Activated naive CD4-positive, alpha-beta T cell treated with anti-CD3 and anti-CD28 coated beads, Interleukin-2, amount 10 ng/mL, durations not matched to agents 7 days and 5 days (primary cell): ENCODE results near the gene ELK3.

Source experiments
- CTCF ChIA-PET: fragments of 350-600 bp; sonication (Branson Sonifier 250); formaldehyde crosslinking; loops from one replicate; lab custom pipeline; 2021; ENCODE audit warnings: antibody characterized with exemption; lab: Charles Lee
- DNase-seq: peaks from one replicate; pipeline ENCODE4 v3.0.0-alpha.2; 2020
- H3K27ac Mint-ChIP-seq: one replicate; pipeline ENCODE4 v1.8.0; 2021; ENCODE audit warnings: mild to moderate bottlenecking, moderate library complexity, mixed read lengths
- H3K27me3 Mint-ChIP-seq: one replicate; pipeline ENCODE4 v1.8.0; 2021; ENCODE audit warnings: mild to moderate bottlenecking, mixed read lengths
- H3K36me3 Mint-ChIP-seq: one replicate; pipeline ENCODE4 v1.8.0; 2021; ENCODE audit warnings: mixed read lengths
- H3K4me1 Mint-ChIP-seq: one replicate; pipeline ENCODE4 v1.8.0; 2021; ENCODE audit warnings: mixed read lengths
- H3K4me3 Mint-ChIP-seq: one replicate; pipeline ENCODE4 v1.8.0; 2021; ENCODE audit warnings: mild to moderate bottlenecking, moderate library complexity, mixed read lengths
- H3K9me3 Mint-ChIP-seq: one replicate; pipeline ENCODE4 v1.8.0; 2021; ENCODE audit warnings: mixed read lengths

The ELK3 gene

DNA sequence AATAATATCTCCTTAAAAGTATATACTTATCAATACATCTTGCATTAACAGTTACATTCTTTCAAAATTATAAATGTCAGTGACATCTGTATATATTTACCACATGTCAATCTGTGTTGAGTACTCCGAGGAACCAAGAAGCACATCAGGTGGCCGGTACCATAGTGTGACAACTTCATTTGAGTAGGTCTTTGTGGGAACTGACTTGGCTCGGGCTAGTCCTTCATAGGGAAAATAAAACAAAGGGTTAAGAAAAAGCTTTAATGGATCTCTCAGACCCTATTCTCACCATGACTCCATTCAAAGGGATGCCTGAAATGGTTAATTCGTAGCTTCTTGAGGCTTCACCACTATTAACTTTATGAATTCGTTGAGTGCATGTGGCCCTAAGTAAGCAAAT lies 94.9 kb downstream of the ELK3 start:
- no peaks in the 10 kb centered on the region for H3K9me3 Mint-ChIP-seq
- H3K4me3 Mint-ChIP-seq, result no peak overlapping the region
- no peaks in the 10 kb centered on the region for H3K27me3 Mint-ChIP-seq
- H3K27ac Mint-ChIP-seq, result no peak overlapping the region
- H3K4me1 Mint-ChIP-seq, result peaks cover 16% of the 10 kb centered on the region
- CTCF ChIA-PET, result no interaction called here
- peaks cover 59% of the 10 kb centered on the region for H3K36me3 Mint-ChIP-seq
- no peak for DNase-seq

DNA sequence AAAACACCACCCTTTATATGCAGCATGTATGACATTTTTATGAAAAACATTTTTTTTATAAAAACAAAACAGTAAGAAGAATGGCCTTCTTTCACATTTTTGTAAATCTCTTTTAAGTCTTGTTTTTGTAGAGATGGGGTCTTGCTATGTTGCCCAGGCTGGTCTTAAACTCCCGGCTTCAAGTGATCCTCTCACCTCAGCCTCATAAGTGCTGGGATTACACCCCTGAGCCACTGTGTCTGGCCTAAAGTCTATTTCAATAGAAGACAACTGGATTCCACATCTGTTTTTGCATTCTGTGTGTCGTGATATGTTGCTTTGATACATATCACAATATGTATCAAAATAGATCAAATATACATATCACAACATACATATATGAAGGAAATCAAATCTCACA lies 98.9 kb downstream of the ELK3 start:
- H3K4me1 Mint-ChIP-seq, result peaks cover 18% of the 10 kb centered on the region
- H3K27me3 Mint-ChIP-seq, result no peaks in the 10 kb centered on the region
- H3K4me3 Mint-ChIP-seq, result no peak overlapping the region
- CTCF ChIA-PET, result no interaction called here
- no peaks in the 10 kb centered on the region for H3K9me3 Mint-ChIP-seq
- no peak for DNase-seq
- no peak overlapping the region for H3K27ac Mint-ChIP-seq
- H3K36me3 Mint-ChIP-seq, result peaks cover 47% of the 10 kb centered on the region

DNA sequence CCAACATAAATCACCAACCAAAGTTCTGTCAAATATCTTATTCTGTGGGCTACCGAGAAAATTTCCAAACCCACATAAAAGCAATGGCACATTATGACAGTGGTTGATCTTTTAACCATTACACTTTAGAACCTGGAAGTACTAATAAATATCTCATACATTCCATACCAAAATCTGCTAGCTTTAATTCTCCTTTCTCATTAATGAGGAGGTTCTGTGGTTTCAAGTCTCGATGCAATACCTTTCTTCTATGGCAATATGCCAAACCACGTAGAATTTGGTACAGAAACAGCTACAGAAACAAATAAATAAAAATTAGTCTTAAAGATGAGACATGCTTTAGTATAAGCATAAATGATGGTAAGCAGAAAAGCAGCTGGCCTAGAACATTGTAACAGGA lies 100.7 kb downstream of the ELK3 start:
- H3K27ac Mint-ChIP-seq, result no peak overlapping the region
- H3K9me3 Mint-ChIP-seq, result no peaks in the 10 kb centered on the region
- no peak for DNase-seq
- CTCF ChIA-PET, result interaction anchor here (1.2 kb wide), 1 partner anchor 222 kb away, joined by 3 read pairs; no protein-coding TSS in a partner anchor
- H3K4me1 Mint-ChIP-seq, result peaks cover 12% of the 10 kb centered on the region
- H3K36me3 Mint-ChIP-seq, result peaks cover 45% of the 10 kb centered on the region
- H3K4me3 Mint-ChIP-seq, result no peak overlapping the region
- H3K27me3 Mint-ChIP-seq, result no peaks in the 10 kb centered on the region

GRCh38 chr12:96295532-96296160 lies 101.5 kb downstream of the ELK3 start:
- Mint-ChIP-seq H3K9me3 (no peaks in the 10 kb centered on the region), H3K4me3 (no peak overlapping the region), H3K36me3 (peaks cover 46% of the 10 kb centered on the region), H3K27me3 (no peaks in the 10 kb centered on the region), H3K4me1 (peaks cover 12% of the 10 kb centered on the region), H3K27ac (no peak overlapping the region)
- no peak for DNase-seq
- CTCF ChIA-PET, result interaction anchor here (1.2 kb wide), 1 partner anchor 221 kb away, joined by 3 read pairs; no protein-coding TSS in a partner anchor

GRCh38 chr12:96297504-96297903 lies 103.3 kb downstream of the ELK3 start:
- H3K27ac Mint-ChIP-seq, result no peak overlapping the region
- no peak for DNase-seq
- CTCF ChIA-PET, result no interaction called here
- no peaks in the 10 kb centered on the region for H3K27me3 Mint-ChIP-seq
- peaks cover 15% of the 10 kb centered on the region for H3K4me1 Mint-ChIP-seq
- H3K9me3 Mint-ChIP-seq, result no peaks in the 10 kb centered on the region
- H3K36me3 Mint-ChIP-seq, result peaks cover 42% of the 10 kb centered on the region
- H3K4me3 Mint-ChIP-seq, result no peak overlapping the region

GRCh38 chr12:96300064-96300463 lies 105.9 kb downstream of the ELK3 start:
- Mint-ChIP-seq H3K27ac (no peak overlapping the region), H3K4me3 (no peak overlapping the region), H3K27me3 (no peaks in the 10 kb centered on the region), H3K9me3 (no peaks in the 10 kb centered on the region), H3K36me3 (peaks cover 33% of the 10 kb centered on the region), H3K4me1 (peaks cover 9% of the 10 kb centered on the region)
- no peak for DNase-seq
- CTCF ChIA-PET, result no interaction called here

DNA sequence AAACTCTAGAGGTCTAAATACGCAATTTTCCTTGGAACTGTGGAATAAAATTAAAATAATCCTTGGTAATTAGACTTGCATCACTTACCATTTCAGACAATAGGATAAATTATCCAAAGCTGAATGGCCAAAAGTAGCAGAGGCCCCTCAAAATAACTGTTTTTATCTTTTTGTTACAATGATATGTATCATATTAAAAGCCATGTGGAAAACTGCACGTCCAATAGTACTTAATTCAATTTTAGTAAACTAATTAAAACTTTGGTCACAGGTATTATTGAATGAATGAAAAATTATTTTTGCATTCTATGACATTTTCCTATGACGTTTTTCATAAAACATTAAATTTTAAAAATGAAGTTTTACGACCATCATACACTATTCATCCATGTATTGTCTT lies 107.6 kb downstream of the ELK3 start:
- peaks cover 10% of the 10 kb centered on the region for H3K4me1 Mint-ChIP-seq
- no peak overlapping the region for H3K27ac Mint-ChIP-seq
- peaks cover 37% of the 10 kb centered on the region for H3K36me3 Mint-ChIP-seq
- DNase-seq, result no peak
- no peak overlapping the region for H3K4me3 Mint-ChIP-seq
- no peaks in the 10 kb centered on the region for H3K27me3 Mint-ChIP-seq
- no peaks in the 10 kb centered on the region for H3K9me3 Mint-ChIP-seq
- CTCF ChIA-PET, result no interaction called here

- H3K4me1 Mint-ChIP-seq, result peaks cover 15% of the 10 kb centered on the region
- H3K9me3 Mint-ChIP-seq, result no peaks in the 10 kb centered on the region
- CTCF ChIA-PET, result no interaction called here
- no peak for DNase-seq
- H3K4me3 Mint-ChIP-seq, result no peak overlapping the region
- H3K27me3 Mint-ChIP-seq, result no peaks in the 10 kb centered on the region
- no peak overlapping the region for H3K27ac Mint-ChIP-seq
- peaks cover 34% of the 10 kb centered on the region for H3K36me3 Mint-ChIP-seq
Observed at GRCh38 chr12:96302687-96303310, 108.6 kb downstream of the ELK3 start.

DNA sequence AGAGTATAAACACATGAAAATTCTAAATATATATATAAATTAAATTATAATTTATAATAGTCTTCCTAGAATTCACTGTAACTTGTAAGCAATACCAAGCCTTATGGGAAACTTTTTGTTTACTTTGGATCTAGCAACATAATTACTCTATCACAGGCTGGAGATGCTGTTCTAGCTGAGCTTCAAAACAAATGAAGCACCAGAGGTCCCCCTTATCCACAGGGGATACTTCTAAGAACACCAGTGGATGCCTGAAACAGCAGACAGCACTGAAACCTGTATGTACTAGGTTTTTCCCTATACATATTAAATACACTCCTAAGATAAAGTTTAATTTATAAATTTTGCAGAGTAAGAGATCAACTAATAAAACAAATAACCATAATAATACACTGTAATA lies 109.5 kb downstream of the ELK3 start:
- Mint-ChIP-seq H3K27me3 (no peaks in the 10 kb centered on the region), H3K4me3 (no peak overlapping the region), H3K4me1 (peaks cover 15% of the 10 kb centered on the region), H3K27ac (no peak overlapping the region), H3K36me3 (peaks cover 33% of the 10 kb centered on the region), H3K9me3 (no peaks in the 10 kb centered on the region)
- CTCF ChIA-PET, result no interaction called here
- no peak for DNase-seq

DNA sequence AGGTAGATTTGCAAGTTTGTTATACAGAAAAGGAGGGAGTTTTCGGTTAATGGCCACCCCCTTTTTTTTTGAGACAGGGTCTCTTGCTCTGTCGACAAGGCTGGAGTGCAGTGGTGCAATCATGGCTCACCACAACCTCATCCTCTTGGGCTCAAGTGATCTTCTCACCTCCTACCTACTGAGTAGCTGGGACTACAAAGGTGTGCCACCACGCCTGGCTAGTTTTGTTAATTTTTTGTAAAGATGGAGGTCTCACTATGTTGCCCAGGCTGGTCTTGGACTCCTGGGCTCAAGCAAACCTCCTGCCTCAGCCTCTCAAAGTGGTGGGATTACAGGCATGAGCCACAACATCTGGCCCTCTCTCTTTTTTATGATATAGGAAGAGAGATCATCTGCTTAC lies 111.5 kb downstream of the ELK3 start:
- Mint-ChIP-seq H3K27ac (no peak overlapping the region), H3K4me3 (no peak overlapping the region), H3K9me3 (no peaks in the 10 kb centered on the region), H3K36me3 (peaks cover 28% of the 10 kb centered on the region), H3K4me1 (peaks cover 15% of the 10 kb centered on the region), H3K27me3 (no peaks in the 10 kb centered on the region)
- no peak for DNase-seq
- CTCF ChIA-PET, result no interaction called here

DNA sequence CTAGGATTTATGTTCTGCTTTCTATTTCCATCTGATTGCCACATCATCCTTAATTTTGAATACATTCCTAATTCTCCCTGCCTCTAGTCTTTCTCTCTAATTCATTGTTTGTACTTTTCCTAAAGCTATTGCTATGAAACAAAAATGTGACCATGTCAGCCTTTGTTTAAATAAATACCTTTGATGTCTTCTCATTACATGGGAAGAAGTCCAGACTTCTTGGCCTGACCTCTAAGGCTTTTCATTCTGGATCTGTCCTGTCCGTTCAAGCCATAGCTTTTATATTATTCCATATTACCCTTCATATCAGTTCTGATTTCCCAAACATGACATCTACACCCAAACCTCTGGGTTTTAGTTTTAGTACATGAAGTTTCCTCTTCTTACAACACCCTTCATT lies 114.7 kb downstream of the ELK3 start:
- Mint-ChIP-seq H3K9me3 (no peaks in the 10 kb centered on the region), H3K4me1 (peaks cover 12% of the 10 kb centered on the region), H3K27me3 (no peaks in the 10 kb centered on the region), H3K36me3 (peaks cover 26% of the 10 kb centered on the region), H3K27ac (no peak overlapping the region), H3K4me3 (no peak overlapping the region)
- CTCF ChIA-PET, result interaction anchor here (1.1 kb wide), 1 partner anchor 90 kb away, joined by 3 read pairs; no protein-coding TSS in a partner anchor
- DNase-seq, result no peak

- Mint-ChIP-seq H3K4me3 (no peak overlapping the region), H3K36me3 (peaks cover 27% of the 10 kb centered on the region), H3K27me3 (no peaks in the 10 kb centered on the region), H3K4me1 (peaks cover 16% of the 10 kb centered on the region), H3K9me3 (no peaks in the 10 kb centered on the region), H3K27ac (no peak overlapping the region)
- no peak for DNase-seq
- CTCF ChIA-PET, result interaction anchor here (0.8 kb wide), 1 partner anchor 91 kb away, joined by 4 read pairs; no protein-coding TSS in a partner anchor
Observed at GRCh38 chr12:96310067-96310466, 115.9 kb downstream of the ELK3 start.

GRCh38 chr12:96311191-96311590 lies 117.0 kb downstream of the ELK3 start:
- peaks cover 20% of the 10 kb centered on the region for H3K36me3 Mint-ChIP-seq
- no peak overlapping the region for H3K4me3 Mint-ChIP-seq
- no peaks in the 10 kb centered on the region for H3K27me3 Mint-ChIP-seq
- no peaks in the 10 kb centered on the region for H3K9me3 Mint-ChIP-seq
- CTCF ChIA-PET, result no interaction called here
- no peak overlapping the region for H3K27ac Mint-ChIP-seq
- DNase-seq, result no peak
- H3K4me1 Mint-ChIP-seq, result peaks cover 17% of the 10 kb centered on the region

GRCh38 chr12:96313606-96314005 lies 119.4 kb downstream of the ELK3 start:
- peaks cover 1% of the 10 kb centered on the region for H3K9me3 Mint-ChIP-seq
- DNase-seq, result no peak
- peaks cover 16% of the 10 kb centered on the region for H3K36me3 Mint-ChIP-seq
- H3K27ac Mint-ChIP-seq, result no peak overlapping the region
- CTCF ChIA-PET, result no interaction called here
- H3K4me1 Mint-ChIP-seq, result peaks cover 11% of the 10 kb centered on the region
- no peaks in the 10 kb centered on the region for H3K27me3 Mint-ChIP-seq
- H3K4me3 Mint-ChIP-seq, result no peak overlapping the region

DNA sequence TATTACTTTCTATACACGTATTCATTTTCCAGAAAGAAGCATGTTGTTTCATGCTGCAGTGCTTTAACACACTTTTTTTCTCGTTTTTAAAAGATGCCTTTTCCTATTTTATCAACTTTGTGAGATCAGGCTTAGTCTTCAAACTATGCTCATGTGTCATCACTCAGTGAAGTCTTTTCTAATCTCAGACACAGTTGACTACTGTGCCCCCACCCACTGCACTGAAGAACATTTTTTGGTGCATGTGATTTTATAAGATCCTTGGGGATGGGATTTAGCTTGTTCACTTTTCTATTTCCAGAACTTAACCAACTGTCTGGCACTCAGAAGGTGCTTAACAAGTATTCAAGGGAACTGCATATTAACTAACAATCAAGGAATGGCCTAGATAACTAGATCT lies 120.5 kb downstream of the ELK3 start:
- H3K9me3 Mint-ChIP-seq, result peaks cover 1% of the 10 kb centered on the region
- CTCF ChIA-PET, result no interaction called here
- no peak overlapping the region for H3K4me3 Mint-ChIP-seq
- no peak overlapping the region for H3K27ac Mint-ChIP-seq
- H3K36me3 Mint-ChIP-seq, result peaks cover 10% of the 10 kb centered on the region
- no peak for DNase-seq
- peaks cover 11% of the 10 kb centered on the region for H3K4me1 Mint-ChIP-seq
- H3K27me3 Mint-ChIP-seq, result no peaks in the 10 kb centered on the region
